GM19035 (cell line): ENCODE results near the gene BRD4.

Experiments used
- ATAC-seq: cut with Tn5 transposase; IDR thresholded peaks from one replicate; pipeline ENCODE4 v1.9.1; 2021; ENCODE audit not compliant: unreplicated experiment

Gene BRD4

DNA sequence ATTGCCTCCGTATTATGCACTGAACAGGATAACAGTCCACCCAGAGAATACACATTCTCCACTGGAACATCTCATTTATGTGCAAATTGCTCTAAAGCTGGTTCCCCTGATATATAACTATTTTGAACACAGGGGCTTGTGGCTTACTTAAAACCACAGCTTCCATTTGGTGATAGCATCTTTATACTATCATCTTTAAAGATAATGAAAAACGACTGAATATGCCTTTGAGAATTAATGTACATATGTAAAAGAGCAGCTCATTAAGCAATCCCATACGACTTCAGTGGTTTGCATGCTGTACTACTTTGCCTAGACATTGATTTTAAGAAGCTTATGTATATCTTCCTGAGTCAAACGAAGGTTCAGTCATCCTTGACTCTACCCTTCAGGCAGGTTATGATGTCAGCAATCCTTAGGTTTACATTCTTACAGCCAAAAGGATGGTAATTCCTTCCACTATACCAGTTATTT lies 40.8 kb downstream of the BRD4 start:
- ATAC-seq = no peak

DNA sequence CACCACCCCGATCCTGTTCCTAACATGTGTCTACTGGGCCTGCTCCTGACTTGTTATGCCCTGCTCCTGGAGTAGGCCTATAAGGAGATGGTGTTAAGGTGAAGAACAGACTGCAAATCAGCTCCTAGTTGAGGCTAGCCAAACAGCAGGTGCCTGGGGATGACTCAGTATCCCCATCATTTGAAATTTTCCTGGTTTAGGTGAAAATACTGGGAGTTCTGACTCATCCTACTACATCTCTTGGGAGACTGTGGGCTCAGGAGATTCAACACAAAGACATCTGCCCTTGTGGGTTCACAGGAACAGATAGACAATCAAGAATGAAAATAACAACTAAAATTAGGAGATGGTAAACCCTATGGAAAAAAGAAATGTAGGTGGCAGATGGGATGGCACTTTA lies 41.2 kb downstream of the BRD4 start:
- ATAC-seq = no peak

DNA sequence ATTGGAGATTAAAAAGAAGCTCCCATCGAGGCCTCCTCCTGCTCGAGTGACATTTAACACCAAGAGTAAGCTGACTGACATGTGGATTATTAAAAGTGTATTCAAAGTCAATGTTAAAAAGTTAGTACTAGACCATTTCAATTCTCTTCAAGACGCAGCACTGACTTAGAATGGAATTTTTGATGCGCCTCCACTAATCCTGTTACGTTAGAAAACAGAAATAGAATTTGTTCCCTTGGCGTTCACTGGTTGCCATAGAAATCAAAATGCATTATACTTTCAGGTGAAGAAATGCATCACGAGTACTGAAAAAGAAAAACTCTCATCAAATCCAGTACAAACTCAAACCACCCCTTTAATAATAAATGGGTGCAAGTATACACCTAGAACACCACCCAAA lies 42.2 kb downstream of the BRD4 start:
- ATAC-seq = no peak

DNA sequence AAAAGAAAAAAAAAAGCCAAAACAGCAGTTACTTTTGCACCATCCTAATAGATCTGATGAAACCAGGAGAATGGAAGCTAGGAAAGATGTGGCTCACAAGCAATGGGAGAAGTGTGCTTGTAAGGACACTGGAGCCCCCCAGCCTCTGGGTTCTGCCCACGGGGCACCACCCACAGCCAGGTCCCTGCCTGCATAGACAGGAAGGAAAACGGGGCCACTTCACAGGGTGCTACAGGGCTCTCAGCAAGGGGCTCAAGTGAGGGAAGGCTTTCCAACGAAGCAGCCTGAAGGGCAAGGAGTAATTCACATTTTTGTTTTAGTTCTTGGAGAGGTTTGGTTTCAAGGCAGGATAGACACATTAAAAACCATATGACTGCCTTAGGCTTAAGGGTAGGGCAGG lies 42.7 kb downstream of the BRD4 start:
- no peak for ATAC-seq

DNA sequence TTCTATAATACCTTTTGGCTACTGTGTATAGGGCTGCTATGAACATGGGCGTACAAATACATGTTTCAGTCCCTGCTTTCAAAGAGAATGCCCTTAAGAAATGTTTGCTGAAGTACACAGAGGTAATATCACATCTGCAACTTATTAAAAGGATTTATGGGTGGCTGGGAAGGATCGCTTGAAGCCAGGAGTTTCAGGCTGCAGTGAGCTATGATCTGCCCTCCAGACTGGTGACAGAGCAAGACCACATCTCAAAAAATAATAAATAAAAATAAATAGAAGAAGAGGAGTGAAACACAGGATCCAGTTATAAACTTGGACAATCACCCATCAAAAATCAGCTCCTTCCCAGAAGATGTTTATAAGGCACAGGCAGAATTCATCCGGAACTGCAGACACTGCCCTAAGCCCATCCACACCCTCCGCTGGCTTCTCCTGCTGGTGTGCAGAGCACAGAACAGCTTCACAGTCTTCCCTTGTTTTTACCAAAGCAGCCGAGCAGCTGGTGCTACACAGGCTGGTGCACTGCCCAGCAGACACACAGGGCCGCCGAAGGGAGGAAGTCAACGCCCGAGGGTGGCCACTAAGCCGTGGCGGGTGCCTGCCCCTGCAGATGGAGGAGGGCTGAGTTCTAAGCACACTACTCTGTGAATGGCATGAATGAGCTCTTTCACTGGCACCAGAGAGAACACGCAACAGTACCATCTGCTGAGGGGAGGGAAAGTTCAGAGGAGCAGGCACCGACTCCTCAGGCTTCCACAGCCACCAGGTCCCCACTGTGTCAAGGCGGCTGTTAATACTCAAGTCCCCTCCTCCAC lies 44.0 kb downstream of the BRD4 start:
- no peak for ATAC-seq

DNA sequence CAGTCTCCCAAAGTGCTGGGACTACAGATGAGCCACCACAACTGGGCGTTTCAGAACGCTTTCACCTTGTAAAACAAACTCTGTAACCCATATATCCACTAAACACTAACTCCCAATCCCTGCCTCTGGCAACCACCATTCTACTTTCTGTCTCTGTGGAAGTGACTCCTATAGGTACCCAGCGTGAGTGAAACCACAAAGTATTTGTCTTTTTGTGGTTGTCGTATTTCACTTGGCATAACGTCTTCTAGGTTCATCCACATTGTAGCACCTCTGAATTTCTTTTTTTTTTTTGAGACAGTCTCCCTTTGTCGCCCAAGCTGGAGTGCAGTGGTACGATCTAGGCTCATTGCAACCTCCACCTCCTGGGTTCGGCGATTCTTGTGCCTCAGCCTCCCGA lies 44.8 kb downstream of the BRD4 start:
- ATAC-seq = no peak

DNA sequence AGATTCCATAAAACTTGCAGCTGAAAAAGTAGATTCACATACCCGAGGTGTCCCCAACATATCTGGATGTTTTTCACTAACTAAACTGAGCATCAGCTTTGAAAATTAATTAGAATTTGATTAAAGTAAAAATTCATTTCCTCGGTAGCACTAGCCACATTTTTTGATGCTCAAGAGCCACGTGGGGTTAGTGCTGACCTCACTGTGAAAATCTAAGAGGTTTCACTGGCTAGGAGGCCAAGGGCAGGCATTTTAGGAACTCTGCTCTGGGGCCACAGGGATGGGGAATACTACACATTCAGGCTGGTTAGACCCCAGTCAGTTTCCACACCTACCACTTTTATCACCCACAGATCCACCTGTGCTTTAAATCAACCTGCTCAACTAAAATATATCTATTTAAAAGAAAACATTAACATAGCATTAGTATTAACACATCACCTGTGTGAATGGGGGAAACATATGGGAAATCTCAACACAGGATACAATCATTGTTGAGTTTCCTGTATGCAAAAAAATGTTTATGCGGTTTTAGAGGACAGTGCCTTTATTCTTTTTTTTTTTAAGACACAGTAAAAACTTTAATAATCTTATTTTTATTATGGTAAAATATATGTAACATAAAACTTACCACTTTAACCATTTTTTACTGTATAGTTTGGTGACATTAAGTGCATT lies 45.5 kb downstream of the BRD4 start:
- no peak for ATAC-seq

DNA sequence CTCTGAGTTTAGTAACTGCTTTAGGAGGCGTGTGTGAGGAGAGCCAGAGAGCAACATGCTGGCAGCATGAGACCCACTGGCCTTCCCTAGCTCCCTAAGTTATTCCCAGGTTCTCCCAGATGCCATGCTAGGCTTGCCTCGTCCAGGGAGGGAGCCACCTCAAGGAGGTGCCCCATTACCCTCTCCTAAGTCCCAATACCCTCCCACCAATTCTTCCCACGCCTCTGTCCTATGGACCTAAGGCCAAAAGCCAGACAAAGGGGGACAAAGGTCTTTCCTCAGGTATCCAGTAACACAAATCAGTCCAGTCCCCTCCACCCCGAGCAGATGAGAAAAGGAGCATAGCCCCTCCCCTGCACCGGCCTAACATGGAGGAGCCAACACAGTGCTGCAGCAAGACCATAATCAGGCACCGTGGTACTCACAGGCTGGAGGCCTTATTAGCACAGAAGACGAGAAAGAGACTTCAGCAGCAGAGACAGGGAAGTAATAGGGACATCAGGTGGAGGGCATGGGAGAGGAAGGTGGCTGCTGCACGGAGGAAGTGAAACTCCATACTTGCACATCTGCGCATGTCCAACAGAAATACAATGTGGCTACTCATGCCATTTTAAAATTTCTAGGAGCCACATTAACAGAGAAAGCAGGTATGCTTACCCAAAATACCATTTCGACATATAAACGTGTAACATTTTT lies 46.3 kb downstream of the BRD4 start:
- no peak for ATAC-seq

DNA sequence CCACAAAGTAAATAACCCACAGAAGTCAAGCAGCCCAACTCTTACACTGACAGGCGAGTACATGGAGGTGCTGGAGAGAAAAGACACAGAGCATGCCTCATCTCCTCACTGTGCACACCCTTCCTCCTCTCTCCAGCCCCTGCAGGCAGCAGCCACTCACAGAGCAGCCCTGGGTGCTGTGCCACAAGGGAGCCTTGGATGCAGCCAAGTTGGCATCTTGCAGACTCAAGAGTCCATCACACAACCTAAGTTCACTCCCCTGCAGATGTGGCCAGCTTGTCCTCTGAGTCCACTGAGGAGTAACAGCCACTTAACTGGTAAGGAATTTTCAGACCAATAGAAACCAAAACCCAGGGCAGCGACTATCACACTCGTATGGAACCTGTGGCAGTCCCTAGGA lies 47.4 kb downstream of the BRD4 start:
- no peak for ATAC-seq

DNA sequence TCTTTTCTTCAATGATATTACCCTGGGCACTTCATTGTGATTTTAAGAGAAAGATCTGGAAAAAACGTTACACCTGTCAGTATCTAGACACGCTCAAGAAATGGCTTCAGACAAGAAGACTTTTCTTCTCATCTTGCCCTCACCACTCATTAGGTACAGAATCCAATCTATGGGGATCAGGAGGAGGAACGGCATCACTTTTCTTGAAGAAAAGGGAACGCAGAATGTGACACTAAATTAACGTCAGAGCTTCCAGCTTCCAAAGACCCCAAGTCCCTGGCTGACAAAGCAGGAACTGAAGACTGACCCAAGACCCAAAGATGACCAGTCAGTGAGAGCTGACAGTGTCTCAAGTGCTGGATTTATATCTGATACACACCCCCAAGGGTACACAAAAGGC lies 48.2 kb downstream of the BRD4 start:
- no peak for ATAC-seq

DNA sequence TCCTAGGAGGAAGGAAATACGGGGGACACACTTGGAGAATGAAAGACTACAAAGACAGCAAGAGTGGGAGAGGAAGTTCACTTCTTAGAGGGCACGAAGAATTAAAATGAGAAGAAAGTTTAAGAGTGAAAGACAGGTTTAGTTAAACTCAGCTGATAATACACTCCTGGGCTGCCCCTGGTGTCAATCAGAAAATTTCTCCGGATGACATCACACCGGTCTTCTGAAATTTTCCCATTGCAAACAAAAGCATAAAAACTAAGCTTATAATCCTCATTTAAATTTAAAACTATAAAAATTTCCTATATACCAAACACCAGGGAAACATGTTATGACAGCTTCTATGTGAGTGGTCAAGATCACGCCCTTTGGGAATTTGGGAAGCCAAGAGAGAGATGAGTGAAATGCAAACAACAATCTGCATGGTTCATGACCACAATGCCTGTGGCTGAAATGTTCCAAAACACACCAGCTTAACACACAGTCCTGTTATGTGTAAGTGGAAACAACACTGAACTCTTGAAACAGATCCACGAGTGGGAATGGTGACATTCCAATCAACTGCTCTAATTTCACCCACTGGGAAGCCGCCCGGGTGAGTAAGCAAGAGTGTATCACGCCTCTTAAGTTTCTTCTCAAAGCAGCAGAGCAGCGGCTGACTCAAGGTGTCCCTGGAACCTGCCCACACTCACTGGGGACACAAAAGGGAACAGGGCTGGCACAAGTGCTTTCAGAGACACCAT lies 49.0 kb downstream of the BRD4 start:
- no peak for ATAC-seq

DNA sequence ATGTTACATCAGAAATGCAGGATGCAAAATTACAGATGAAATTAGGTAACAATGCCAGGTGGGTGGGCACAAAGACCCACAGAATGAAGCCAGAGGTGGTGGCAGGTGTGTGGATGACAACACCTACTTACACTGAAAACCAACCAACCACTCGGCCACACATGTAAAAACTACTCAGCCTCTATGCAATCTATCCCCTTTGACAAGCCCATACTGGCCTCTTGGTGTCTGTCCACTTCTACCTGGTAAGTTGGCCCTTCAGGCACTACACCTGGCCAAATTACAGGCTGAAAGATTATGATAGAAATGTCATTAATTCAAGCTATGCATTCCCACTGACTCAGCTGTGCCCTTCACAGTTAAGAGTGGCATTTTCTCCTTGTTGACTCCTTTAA lies 50.0 kb downstream of the BRD4 start:
- no peak for ATAC-seq

DNA sequence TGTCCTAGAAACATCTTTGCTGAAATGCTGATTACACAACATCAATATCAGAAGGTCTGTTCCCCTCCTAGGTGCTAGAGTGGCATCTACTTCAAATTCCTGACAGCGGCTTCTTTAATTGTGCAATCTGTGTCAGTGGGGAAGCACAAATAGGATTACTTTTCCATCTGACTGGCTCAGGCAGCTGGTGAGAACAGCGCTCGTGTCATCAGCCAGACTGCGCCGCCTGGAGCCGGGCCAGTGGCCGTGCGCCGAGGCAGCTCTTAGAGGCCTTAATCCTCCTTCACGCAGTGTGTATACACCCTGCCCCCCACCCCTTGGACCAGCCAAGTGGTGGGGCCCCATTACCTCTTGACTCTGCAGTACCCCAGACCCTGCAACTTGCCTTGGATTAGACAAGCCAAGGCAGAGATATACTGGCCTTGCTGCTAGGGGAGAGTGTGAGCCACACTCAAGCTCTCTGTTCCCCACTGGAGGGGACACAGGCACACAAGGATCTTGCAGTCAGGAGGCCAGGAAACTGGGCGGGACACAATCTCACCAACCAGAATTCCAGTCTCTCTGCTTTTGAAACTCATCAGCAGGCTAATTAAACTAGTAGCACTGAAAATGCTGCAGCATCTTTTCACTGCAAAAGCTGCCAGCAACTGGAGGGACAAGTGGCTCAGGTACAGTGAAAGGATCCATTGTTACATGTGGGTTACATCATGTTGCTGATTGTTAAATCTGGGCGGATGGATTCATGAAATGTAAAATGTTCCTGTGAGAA lies 51.2 kb downstream of the BRD4 start:
- no peak for ATAC-seq

DNA sequence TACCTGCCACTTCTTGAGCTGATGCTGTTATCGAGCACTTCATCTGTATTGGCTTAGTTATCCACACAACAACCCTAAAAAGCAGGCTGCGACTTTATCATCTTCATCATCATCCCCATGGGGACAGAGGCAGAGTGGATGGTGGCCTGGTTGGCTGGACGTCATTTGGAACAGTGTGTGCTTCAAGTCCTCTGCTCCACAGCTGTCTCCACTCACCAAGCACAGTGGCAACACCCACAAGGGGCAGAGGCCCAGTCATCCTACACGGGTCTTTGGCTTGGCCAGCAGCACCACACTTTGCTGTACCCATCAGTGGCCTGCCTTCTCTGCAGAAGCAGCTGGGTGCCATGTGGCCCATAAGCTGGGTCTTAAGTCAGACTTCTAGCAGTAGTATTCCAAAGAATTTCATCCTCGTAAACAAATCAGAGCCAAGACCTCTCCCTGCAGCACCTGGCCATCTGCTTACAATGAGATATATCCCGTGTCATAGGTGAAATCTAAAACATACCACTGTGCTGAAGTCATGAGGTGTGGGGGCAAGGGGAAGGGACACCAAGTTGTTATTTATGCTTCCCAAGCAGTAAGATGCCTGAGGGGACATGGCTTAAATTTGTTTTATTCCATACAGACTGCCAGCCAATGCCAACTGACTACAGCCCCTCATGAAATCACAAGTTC lies 52.2 kb downstream of the BRD4 start:
- no peak for ATAC-seq

DNA sequence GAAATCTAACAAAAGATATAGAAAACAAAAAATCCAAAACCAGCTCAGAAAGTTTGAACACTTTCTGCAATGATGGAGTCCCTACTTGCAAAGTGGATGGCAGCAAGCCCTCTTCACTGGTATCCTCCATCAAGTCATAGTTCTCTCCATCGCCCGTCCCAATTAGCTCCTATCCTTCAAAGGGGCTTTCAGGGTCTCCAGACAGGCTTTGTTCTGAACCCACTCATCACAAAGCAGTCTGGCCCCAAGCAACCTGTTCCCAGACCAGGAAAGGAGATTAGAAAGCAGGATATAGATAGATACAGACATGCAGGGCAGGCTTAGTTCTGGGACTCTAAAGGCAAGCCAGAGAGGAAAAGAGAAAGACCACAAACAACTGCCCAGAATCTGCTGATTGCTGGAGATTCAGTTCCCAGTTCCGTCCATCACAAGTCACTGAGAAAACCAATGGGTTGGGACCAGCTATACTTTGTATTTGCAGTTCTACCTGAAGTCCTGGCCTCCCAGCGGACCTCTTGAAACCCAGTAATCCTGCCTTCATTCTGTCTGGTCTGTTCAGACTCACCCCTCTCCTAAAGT lies 52.9 kb downstream of the BRD4 start:
- no peak for ATAC-seq

DNA sequence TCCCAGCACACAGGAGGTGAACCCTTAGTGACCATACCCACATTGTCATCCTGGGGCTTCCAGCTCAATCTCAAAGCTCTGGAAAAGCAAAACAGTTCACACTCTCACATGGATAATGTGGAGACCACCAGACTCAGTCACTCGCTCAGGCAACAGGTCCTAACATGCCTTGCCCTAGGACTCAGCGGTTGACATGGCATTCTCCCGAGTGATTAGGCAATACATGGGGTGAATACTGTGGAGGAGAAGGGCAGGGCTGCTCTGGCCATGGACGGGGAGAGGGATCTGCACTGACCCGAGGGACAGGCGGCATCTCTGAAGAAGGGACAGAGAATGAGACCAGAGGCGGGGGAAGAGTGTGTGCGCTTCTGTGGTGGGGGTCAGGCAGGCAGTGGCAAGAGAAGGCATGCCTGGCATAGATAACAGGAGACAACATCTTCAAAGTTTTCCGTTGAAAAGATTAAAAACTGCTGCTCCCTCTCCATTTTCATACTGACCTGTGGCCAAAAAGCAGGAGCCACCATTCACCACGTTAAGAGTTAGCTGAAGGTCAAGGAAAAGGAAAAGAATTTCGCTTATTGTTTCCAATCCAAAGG lies 55.6 kb downstream of the BRD4 start:
- no peak for ATAC-seq

DNA sequence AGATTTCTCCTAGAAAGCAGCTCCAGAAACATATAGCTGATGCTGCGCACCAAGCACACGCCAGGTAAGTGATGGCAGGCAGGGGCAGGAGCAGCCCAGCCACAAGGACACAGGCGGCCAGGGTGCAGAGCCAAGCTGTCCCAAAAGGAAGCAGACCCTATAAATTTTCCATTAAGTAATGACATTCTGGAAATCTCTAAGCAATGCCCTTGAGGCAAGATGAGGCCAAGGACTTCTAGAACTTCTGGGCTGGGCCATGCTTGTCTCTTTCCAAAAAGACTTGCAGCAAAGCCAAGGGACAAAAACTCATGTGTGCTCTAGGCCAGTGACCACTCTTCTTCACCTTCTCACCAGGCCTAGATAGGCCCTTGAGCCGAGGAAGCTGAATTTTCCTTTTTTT lies 57.9 kb downstream of the BRD4 start:
- ATAC-seq = no peak

DNA sequence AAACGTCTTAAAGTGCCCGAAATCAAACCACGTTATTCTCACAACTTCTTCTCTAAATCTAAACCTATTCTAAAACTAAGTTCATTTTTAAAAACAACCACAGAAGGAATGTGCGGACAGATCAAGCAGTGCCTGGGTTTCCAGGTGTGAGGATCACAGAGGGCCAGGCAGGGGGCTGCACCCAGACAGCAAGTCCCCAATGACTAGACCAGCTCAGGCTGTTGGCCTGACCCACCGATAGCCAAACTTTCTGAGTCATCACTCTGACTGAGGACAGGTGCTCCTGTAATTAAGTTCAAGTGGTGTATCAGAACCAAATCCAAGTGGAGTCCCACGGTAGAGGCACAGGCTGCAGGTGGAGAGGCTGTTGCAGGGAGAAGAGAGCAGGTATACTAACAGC lies 62.5 kb downstream of the BRD4 start:
- ATAC-seq = no peak

DNA sequence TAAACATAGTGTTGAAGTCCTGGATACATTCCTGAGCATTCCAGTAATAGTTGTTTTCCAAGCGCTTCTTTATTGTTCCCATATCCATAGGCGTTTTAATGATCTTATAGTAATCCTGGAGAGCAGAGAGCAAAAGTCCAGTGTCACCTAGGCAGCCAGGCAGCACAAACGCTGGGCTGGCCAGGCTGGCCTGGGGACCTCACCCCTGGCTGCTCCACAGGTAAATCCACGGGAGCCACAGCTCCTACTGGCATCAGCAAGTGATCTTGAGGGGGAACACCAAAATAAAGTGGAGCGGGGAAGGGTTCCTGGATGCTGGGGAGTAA lies 63.4 kb downstream of the BRD4 start:
- ATAC-seq = no peak
